OCI-LY7 (cell line): ENCODE data around the gene C4orf50. TPM values are rescaled to one million over a fixed set of nuclear protein-coding genes. Genes with fewer than 3 reads are reported as not detected.

Experiments
- BruUV-seq: library from RNA; stranded (reverse); fragments of 400-500 nt; replicated peaks from 2 replicates; lab custom pipeline; 2021; lab: Mats Ljungman, UMichigan
- CTCF ChIA-PET: fragments of 300-600 bp; sonication (Branson Sonifier 250); formaldehyde crosslinking; loops from one replicate; lab custom pipeline; 2022; ENCODE audit warnings: antibody characterized with exemption; ENCODE audit not compliant: unreplicated experiment; lab: Charles Lee
- POLR2A ChIA-PET: fragments of 300-600 bp; sonication (Branson Sonifier 250); formaldehyde crosslinking; loops from one replicate; lab custom pipeline; 2022; ENCODE audit warnings: antibody characterized with exemption; lab: Charles Lee
- DNase-seq: peaks from one replicate; pipeline ENCODE4 v3.0.0-alpha.2; 2015; ENCODE audit warnings: low spot score
- H2AFZ ChIP-seq: fragments of 200-600 bp; sonication (generic), shearing (Covaris generic); 2 replicates; pipeline ENCODE4 v1.6.1; 2014; ENCODE audit warnings: mild to moderate bottlenecking, antibody characterized with exemption, low read length, moderate library complexity
- H3K27ac ChIP-seq: fragments of 200-600 bp; sonication (generic); 2 replicates; pipeline ENCODE4 v1.5.1; 2014; ENCODE audit warnings: mixed run types, low read depth, mild to moderate bottlenecking, moderate library complexity, low read length, inconsistent platforms; ENCODE audit not compliant: poor library complexity, severe bottlenecking
- H3K36me3 ChIP-seq: fragments of 200-600 bp; sonication (generic); 2 replicates; pipeline ENCODE4 v1.6.1; 2014; ENCODE audit warnings: mild to moderate bottlenecking, antibody characterized with exemption, low read length, moderate library complexity, mixed read lengths; ENCODE audit not compliant: insufficient read depth
- H3K4me1 ChIP-seq: fragments of 200-600 bp; sonication (generic); 2 replicates; pipeline ENCODE4 v1.5.1; 2014; ENCODE audit warnings: mild to moderate bottlenecking, low read length; ENCODE audit not compliant: insufficient read depth, poor library complexity, severe bottlenecking
- H3K4me2 ChIP-seq: fragments of 200-600 bp; sonication (generic); 2 replicates; pipeline ENCODE4 v1.6.1; 2014; ENCODE audit warnings: mild to moderate bottlenecking, low read length
- H3K4me3 ChIP-seq: fragments of 200-600 bp; sonication (generic); 2 replicates; pipeline ENCODE4 v1.5.1; 2014; ENCODE audit warnings: mild to moderate bottlenecking, low read depth, low read length; ENCODE audit not compliant: poor library complexity, severe bottlenecking
- H3K79me2 ChIP-seq: fragments of 200-600 bp; sonication (generic); 2 replicates; pipeline ENCODE4 v1.6.1; 2016; ENCODE audit warnings: low read depth, mild to moderate bottlenecking, low read length, moderate library complexity, mixed read lengths; ENCODE audit not compliant: insufficient read depth
- H3K9me2 ChIP-seq: fragments of 200-600 bp; sonication (generic); 2 replicates; pipeline ENCODE4 v1.6.1; 2016; ENCODE audit warnings: mild to moderate bottlenecking, low read length, mixed read lengths; ENCODE audit not compliant: insufficient read depth
- H3K9me3 ChIP-seq: fragments of 200-600 bp; sonication (generic); 2 replicates; pipeline ENCODE4 v1.6.1; 2014; ENCODE audit warnings: mild to moderate bottlenecking, mixed run types, low read length, mixed read lengths
- H4K20me1 ChIP-seq: fragments of 200-600 bp; sonication (generic); 2 replicates; pipeline ENCODE4 v1.6.1; 2014; ENCODE audit warnings: mild to moderate bottlenecking, antibody characterized with exemption, low read length, moderate library complexity, mixed read lengths; ENCODE audit not compliant: insufficient read depth
- EZH2phosphoT487 ChIP-seq: fragments of 200-600 bp; sonication (generic); IDR thresholded peaks from 2 replicates; pipeline ENCODE4 v1.6.1; 2018; ENCODE audit warnings: low read depth, borderline replicate concordance, mild to moderate bottlenecking, mixed run types, antibody characterized with exemption, low read length, moderate library complexity, mixed read lengths
- intact Hi-C: fragments of 100-400 bp; cut with micrococcal nuclease; formaldehyde crosslinking; loops from one replicate; pipeline ENCODE4 v1.10.0; 2022; ENCODE audit not compliant: unreplicated experiment
- total RNA-seq, 2 experiments: library from RNA; depleted of rRNA in 1 of 2; stranded (reverse); fragments of >200 nt in 1 of 2; shearing (Covaris generic) in 1 of 2; gene quantifications; 2 replicates each; pipeline ENCODE4 v1.2.3, GENCODE V29; 2014 to 2022
- TF ChIP-seq, protein P1 (sequence below): fragments of 200-600 bp; sonication (generic); conservative IDR thresholded peaks from 2 replicates; pipeline ENCODE4 v1.5.1; 2014; ENCODE audit warnings: mild to moderate bottlenecking, antibody characterized with exemption, low read length, moderate library complexity, mixed read lengths

C4orf50 gene
- total RNA-seq, 2 experiments from 2014 or later: 0.06 TPM; not detected in 1

DNA sequence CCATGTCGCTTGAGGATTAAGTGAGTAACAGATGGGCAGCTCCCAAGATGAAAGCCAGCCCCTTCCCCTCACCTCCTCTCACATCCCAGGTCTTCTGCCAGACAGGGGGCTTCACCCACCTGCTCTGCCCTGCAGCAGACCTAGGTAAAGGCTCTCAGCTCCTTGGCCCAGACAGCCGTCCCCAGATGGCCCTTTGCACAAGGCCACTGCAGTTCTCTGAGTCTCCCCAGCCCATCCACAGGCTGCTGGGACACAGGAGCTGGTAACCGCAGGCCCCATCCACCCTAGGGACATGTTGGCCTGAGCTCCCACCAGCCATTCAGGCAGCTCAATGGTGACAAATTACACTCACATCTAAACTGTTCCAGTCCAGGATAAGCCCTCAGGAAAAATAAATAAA, 15.3 kb downstream of the C4orf50 start:
- Histone ChIP-seq H2AFZ (no peak overlapping the region), H3K27ac (no peak overlapping the region), H4K20me1 (no peaks in the 10 kb centered on the region), H3K9me3 (no peaks in the 10 kb centered on the region), H3K4me1 (no peaks in the 10 kb centered on the region), H3K36me3 (no peaks in the 10 kb centered on the region), H3K4me2 (no peak overlapping the region), H3K9me2 (no peaks in the 10 kb centered on the region), H3K79me2 (no peaks in the 10 kb centered on the region), H3K4me3 (no peak overlapping the region)
- TF ChIP-seq, protein P1, sequence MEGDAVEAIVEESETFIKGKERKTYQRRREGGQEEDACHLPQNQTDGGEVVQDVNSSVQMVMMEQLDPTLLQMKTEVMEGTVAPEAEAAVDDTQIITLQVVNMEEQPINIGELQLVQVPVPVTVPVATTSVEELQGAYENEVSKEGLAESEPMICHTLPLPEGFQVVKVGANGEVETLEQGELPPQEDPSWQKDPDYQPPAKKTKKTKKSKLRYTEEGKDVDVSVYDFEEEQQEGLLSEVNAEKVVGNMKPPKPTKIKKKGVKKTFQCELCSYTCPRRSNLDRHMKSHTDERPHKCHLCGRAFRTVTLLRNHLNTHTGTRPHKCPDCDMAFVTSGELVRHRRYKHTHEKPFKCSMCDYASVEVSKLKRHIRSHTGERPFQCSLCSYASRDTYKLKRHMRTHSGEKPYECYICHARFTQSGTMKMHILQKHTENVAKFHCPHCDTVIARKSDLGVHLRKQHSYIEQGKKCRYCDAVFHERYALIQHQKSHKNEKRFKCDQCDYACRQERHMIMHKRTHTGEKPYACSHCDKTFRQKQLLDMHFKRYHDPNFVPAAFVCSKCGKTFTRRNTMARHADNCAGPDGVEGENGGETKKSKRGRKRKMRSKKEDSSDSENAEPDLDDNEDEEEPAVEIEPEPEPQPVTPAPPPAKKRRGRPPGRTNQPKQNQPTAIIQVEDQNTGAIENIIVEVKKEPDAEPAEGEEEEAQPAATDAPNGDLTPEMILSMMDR: no peak
- intact Hi-C loops: no loop called here
- DNase-seq: no peak
- ChIA-PET POLR2A (interaction anchor here (0.9 kb wide), 1 partner anchor 9 kb away, joined by 3 read pairs; no protein-coding TSS in a partner anchor), CTCF (no interaction called here)
- no TSS peak for BruUV-seq

DNA sequence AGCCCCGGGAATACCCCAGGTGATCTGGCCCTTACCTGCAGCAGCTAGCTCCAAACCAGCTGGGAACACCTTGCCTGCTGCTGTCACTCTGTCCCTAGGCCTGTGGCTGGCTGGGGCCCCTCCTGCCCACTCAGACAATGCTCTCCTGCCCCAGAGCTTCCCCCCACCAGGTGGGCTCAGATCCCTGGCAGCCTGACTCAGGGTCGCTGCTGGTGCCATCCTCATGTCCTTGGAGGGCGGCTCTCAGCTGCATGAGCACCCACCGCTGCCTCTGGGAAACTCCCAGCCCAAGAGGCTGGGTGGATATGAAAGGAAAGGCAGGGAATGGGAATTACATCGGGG, 15.8 kb downstream of the C4orf50 start:
- no peak overlapping the region for H3K27ac ChIP-seq
- no peak overlapping the region for H3K4me2 ChIP-seq
- no peaks in the 10 kb centered on the region for H4K20me1 ChIP-seq
- intact Hi-C loops: no loop called here
- no TSS peak for BruUV-seq
- no peak for TF ChIP-seq EZH2phosphoT487
- TF ChIP-seq, protein P1: no peak
- H3K9me2 ChIP-seq: no peaks in the 10 kb centered on the region
- no peak for DNase-seq
- CTCF ChIA-PET: no interaction called here
- no peaks in the 10 kb centered on the region for H3K36me3 ChIP-seq
- no peak overlapping the region for H3K4me3 ChIP-seq
- POLR2A ChIA-PET: interaction anchor here (0.9 kb wide), 1 partner anchor 9 kb away, joined by 3 read pairs; no protein-coding TSS in a partner anchor
- H3K9me3 ChIP-seq: no peaks in the 10 kb centered on the region
- no peaks in the 10 kb centered on the region for H3K79me2 ChIP-seq
- H2AFZ ChIP-seq: no peak overlapping the region
- no peaks in the 10 kb centered on the region for H3K4me1 ChIP-seq

- intact Hi-C loops: no loop called here
- Histone ChIP-seq H3K36me3 (no peaks in the 10 kb centered on the region), H3K27ac (no peak overlapping the region), H3K4me2 (no peak overlapping the region), H3K4me3 (no peak overlapping the region), H3K79me2 (no peaks in the 10 kb centered on the region), H4K20me1 (no peaks in the 10 kb centered on the region), H2AFZ (no peak overlapping the region), H3K4me1 (no peaks in the 10 kb centered on the region), H3K9me2 (no peaks in the 10 kb centered on the region), H3K9me3 (no peaks in the 10 kb centered on the region)
- no peak for DNase-seq
- ChIA-PET CTCF (no interaction called here), POLR2A (interaction anchor here (0.9 kb wide), 1 partner anchor 8 kb away, joined by 3 read pairs; no protein-coding TSS in a partner anchor)
- TF ChIP-seq EZH2phosphoT487: no peak
- TF ChIP-seq, protein P1: no peak
- no TSS peak for BruUV-seq
Observed at GRCh38 chr4:6001680-6002491, 16.3 kb downstream of the C4orf50 start.
